Measurements from ENCODE around the gene EVPLL. TPM values are rescaled to one million over a fixed set of nuclear protein-coding genes. Genes with fewer than 3 reads are reported as not detected.

EVPLL gene
- total RNA-seq, 2 donors from 2014 or later: not detected

GRCh38 chr17:18361837-18362697, 15.5 kb upstream of the EVPLL start:
- ATAC-seq (ENCODE audit: insufficient number of reproducible peaks, low FRiP score, low read depth) (no peak), DNase-seq (ENCODE audit: low spot score) (no peak)
- H3K4me3 ChIP-seq: peak overlapping the region; percentile 78
- no peaks in the 10 kb centered on the region for H3K27me3 ChIP-seq (replicated peaks; ENCODE audit: insufficient read depth)
- H3K4me1 ChIP-seq (ENCODE audit: control insufficient read depth in 1 of 2, low read depth in 2 of 2): peaks cover 5 to 18% of the 10 kb centered on the region in 2 donors
- no peak for TF ChIP-seq CTCF (IDR thresholded peaks at IDR 0.05)
- H3K27ac ChIP-seq: peak overlapping the region; percentile 60 to 62
- no peaks in the 10 kb centered on the region for H3K36me3 ChIP-seq
- no peaks in the 10 kb centered on the region for H3K9me3 ChIP-seq

- no peaks in the 10 kb centered on the region for H3K36me3 ChIP-seq
- peaks cover 5 to 13% of the 10 kb centered on the region in 2 donors for H3K4me1 ChIP-seq (ENCODE audit: control insufficient read depth in 1 of 2, low read depth in 2 of 2)
- H3K9me3 ChIP-seq: no peaks in the 10 kb centered on the region
- DNase-seq (ENCODE audit: low spot score) (no peak), ATAC-seq (ENCODE audit: insufficient number of reproducible peaks, low FRiP score, low read depth) (no peak)
- peak overlapping the region; percentile 78 for H3K4me3 ChIP-seq
- H3K27me3 ChIP-seq (replicated peaks; ENCODE audit: insufficient read depth): no peaks in the 10 kb centered on the region
- no peak for TF ChIP-seq CTCF (IDR thresholded peaks at IDR 0.05)
- peak overlapping the region; percentile 60 to 62 for H3K27ac ChIP-seq
Observed at GRCh38 chr17:18362698-18363100, 14.9 kb upstream of the EVPLL start.

GRCh38 chr17:18363101-18364049, 14.2 kb upstream of the EVPLL start, which contains the start of gene SHMT1:
Gene SHMT1, minus strand, starts transcription at chr17:18363550. Its CDS starts 7,569 bp downstream, at chr17:18355981.
- peak; percentile 74 for DNase-seq (ENCODE audit: low spot score)
- H3K9me3 ChIP-seq: no peaks in the 10 kb centered on the region
- TF ChIP-seq CTCF (IDR thresholded peaks at IDR 0.05): no peak
- H3K4me3 ChIP-seq: peak within 1 kb of the TSS; percentile 78
- peaks cover 5 to 13% of the 10 kb centered on the region in 2 donors for H3K4me1 ChIP-seq (ENCODE audit: control insufficient read depth in 1 of 2, low read depth in 2 of 2)
- no peaks in the 10 kb centered on the region for H3K27me3 ChIP-seq (replicated peaks; ENCODE audit: insufficient read depth)
- H3K36me3 ChIP-seq: no peaks in the 10 kb centered on the region
- peak within 1 kb of the TSS; percentile 60 to 62 for H3K27ac ChIP-seq
- peak; percentile 76 for ATAC-seq (ENCODE audit: insufficient number of reproducible peaks, low FRiP score, low read depth)

- no peak overlapping the region for H3K4me3 ChIP-seq
Observed at GRCh38 chr17:18364166-18364565, 13.4 kb upstream of the EVPLL start.

More at GRCh38 chr17:18364166-18364565, 13.4 kb upstream of the EVPLL start:
- no peaks in the 10 kb centered on the region for H3K27me3 ChIP-seq (replicated peaks; ENCODE audit: insufficient read depth)
- no peak for TF ChIP-seq CTCF (IDR thresholded peaks at IDR 0.05)
- H3K27ac ChIP-seq: no peak overlapping the region
- peaks cover 5 to 13% of the 10 kb centered on the region in 2 donors for H3K4me1 ChIP-seq (ENCODE audit: control insufficient read depth in 1 of 2, low read depth in 2 of 2)
- DNase-seq (ENCODE audit: low spot score) (no peak), ATAC-seq (ENCODE audit: insufficient number of reproducible peaks, low FRiP score, low read depth) (no peak)
- no peaks in the 10 kb centered on the region for H3K36me3 ChIP-seq
- no peaks in the 10 kb centered on the region for H3K9me3 ChIP-seq

Measured in thoracic aorta (tissue), 2 donors.